Esophagus squamous epithelium (tissue), 4 donors: ENCODE data around the gene CCNY.

Experiments used
- CTCF ChIP-seq, 6 experiments: fragments of 450-650 bp in 4 of 6; fragments of 200-600 bp in 2 of 6; sonication (generic) in 2 of 6; IDR thresholded peaks; one replicate each; pipeline ENCODE4 v1.5.1; 2016 to 2019; ENCODE audit warnings: antibody characterized with exemption in 6 of 6, mild to moderate bottlenecking in 4 of 6, moderate library complexity in 4 of 6
- POLR2A ChIP-seq, 4 donors: fragments of 450-650 bp; IDR thresholded peaks; one replicate each; pipeline ENCODE4 v1.6.1; 2017; ENCODE audit warnings: antibody characterized with exemption in 4 of 4, mild to moderate bottlenecking in 4 of 4, moderate library complexity in 3 of 4

GRCh38 chr10:35392482-35393228 is 56.3 kb downstream of the CCNY start:
- TF ChIP-seq POLR2A (IDR thresholded peaks at IDR 0.05) (no peak), CTCF (IDR thresholded peaks at IDR 0.05) (no peak)
